ENCODE measurements around the gene DDX27. TPM values are rescaled to one million over a fixed set of nuclear protein-coding genes. Genes with fewer than 3 reads are reported as not detected.
A peak's percentile ranks its signal among the peaks of the same experiment; 100 is the strongest.

DDX27 gene
- total and polyA plus RNA-seq, 9 of the 15 experiments (the other 6 are each of a cell fraction or from before 2014, with no cell fraction given) = 17.9 to 79.3 (median 57.0) TPM

DNA sequence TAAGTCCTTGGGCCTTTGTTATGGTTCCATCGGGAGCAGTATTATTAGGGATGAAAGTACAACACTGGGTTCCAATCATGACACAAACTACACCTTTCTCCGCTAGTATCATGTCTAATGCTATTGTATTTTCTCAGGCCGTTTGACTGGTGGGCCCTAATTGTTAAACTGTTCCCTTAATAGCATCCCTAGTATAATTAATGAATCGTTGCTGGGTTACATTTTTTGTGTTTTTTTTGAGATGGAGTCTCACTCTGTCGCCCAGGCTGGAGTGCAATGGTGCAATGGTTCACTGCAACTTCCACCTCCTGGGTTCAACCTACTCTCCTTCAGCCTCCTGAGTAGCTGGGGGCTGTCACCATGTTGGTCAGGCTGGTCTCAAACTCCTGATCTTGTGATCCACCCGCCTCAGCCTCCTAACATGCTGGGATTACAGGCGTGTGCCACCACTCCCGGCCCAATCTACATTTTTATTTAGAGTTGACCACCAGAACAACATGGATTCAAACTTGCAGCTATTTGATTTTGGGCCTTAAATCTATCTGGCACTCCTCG lies 62.8 kb downstream of the DDX27 start (continued):
- TF ChIP-seq RBFOX2 (IDR thresholded peaks at IDR 0.05; ENCODE audit: low read depth, low read length) = peak; percentile 61
- no peak for TF ChIP-seq TAL1 (IDR thresholded peaks at IDR 0.05)
- no peak for TF ChIP-seq TOE1 (IDR thresholded peaks at IDR 0.05; ENCODE audit: borderline replicate concordance)
- 0 out of 2 replicates have a peak, but pooled peaks have one; percentile 42 for TF ChIP-seq TOE1 (CRISPR knock-in tag; IDR thresholded peaks at IDR 0.05; ENCODE audit: borderline replicate concordance, low read depth)
- no peak for TF ChIP-seq ELF4 (CRISPR knock-in tag; IDR thresholded peaks at IDR 0.05)
- TF ChIP-seq, protein P1, sequence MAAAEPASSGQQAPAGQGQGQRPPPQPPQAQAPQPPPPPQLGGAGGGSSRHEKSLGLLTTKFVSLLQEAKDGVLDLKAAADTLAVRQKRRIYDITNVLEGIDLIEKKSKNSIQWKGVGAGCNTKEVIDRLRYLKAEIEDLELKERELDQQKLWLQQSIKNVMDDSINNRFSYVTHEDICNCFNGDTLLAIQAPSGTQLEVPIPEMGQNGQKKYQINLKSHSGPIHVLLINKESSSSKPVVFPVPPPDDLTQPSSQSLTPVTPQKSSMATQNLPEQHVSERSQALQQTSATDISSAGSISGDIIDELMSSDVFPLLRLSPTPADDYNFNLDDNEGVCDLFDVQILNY (CRISPR knock-in tag; IDR thresholded peaks at IDR 0.05) = no peak
- no peak for TF ChIP-seq DDX20 (tag; IDR thresholded peaks at IDR 0.05; ENCODE audit: low read depth)
- TF ChIP-seq, protein P2, sequence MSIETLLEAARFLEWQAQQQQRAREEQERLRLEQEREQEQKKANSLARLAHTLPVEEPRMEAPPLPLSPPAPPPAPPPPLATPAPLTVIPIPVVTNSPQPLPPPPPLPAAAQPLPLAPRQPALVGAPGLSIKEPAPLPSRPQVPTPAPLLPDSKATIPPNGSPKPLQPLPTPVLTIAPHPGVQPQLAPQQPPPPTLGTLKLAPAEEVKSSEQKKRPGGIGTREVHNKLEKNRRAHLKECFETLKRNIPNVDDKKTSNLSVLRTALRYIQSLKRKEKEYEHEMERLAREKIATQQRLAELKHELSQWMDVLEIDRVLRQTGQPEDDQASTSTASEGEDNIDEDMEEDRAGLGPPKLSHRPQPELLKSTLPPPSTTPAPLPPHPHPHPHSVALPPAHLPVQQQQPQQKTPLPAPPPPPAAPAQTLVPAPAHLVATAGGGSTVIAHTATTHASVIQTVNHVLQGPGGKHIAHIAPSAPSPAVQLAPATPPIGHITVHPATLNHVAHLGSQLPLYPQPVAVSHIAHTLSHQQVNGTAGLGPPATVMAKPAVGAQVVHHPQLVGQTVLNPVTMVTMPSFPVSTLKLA (conservative IDR thresholded peaks at IDR 0.05) = no peak
- TF ChIP-seq, protein P3, sequence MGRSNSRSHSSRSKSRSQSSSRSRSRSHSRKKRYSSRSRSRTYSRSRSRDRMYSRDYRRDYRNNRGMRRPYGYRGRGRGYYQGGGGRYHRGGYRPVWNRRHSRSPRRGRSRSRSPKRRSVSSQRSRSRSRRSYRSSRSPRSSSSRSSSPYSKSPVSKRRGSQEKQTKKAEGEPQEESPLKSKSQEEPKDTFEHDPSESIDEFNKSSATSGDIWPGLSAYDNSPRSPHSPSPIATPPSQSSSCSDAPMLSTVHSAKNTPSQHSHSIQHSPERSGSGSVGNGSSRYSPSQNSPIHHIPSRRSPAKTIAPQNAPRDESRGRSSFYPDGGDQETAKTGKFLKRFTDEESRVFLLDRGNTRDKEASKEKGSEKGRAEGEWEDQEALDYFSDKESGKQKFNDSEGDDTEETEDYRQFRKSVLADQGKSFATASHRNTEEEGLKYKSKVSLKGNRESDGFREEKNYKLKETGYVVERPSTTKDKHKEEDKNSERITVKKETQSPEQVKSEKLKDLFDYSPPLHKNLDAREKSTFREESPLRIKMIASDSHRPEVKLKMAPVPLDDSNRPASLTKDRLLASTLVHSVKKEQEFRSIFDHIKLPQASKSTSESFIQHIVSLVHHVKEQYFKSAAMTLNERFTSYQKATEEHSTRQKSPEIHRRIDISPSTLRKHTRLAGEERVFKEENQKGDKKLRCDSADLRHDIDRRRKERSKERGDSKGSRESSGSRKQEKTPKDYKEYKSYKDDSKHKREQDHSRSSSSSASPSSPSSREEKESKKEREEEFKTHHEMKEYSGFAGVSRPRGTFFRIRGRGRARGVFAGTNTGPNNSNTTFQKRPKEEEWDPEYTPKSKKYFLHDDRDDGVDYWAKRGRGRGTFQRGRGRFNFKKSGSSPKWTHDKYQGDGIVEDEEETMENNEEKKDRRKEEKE (IDR thresholded peaks at IDR 0.05; ENCODE audit: borderline replicate concordance in 1 of 2, control insufficient read depth in 1 of 2, low read depth in 2 of 2, low read length in 1 of 2) = 0 out of 4 replicates have a peak, but pooled peaks of 1 of the 2 experiments have one; percentile 3
- no peak for TF ChIP-seq NR2C2 (CRISPR knock-in tag; IDR thresholded peaks at IDR 0.05)
- no peak for TF ChIP-seq NR2C2 (tag; IDR thresholded peaks at IDR 0.05)
- TF ChIP-seq C11orf30 (IDR thresholded peaks at IDR 0.05; ENCODE audit: low read depth) = no peak
- no peak for TF ChIP-seq TSC22D4 (tag; IDR thresholded peaks at IDR 0.05)
